AG04450 (cell line): ENCODE results near the gene PRH1. TPM values are rescaled to one million over a fixed set of nuclear protein-coding genes. Genes with fewer than 3 reads are reported as not detected.

Experiments
- CTCF ChIA-PET: fragments of 300-600, 350-600 bp; formaldehyde crosslinking; extraction: SDS; loops from one replicate; lab custom pipeline; 2022; ENCODE audit warnings: antibody characterized with exemption, inconsistent platforms; lab: Charles Lee
- POLR2A ChIA-PET: fragments of 350-600 bp; formaldehyde crosslinking; extraction: SDS; loops from one replicate; lab custom pipeline; 2021; ENCODE audit warnings: antibody characterized with exemption, inconsistent platforms; lab: Yijun Ruan, JAX
- DNase-seq: peaks from one replicate; pipeline ENCODE4 v3.0.0-alpha.2; 2011; ENCODE audit warnings: low read depth, low spot score
- H3K27ac ChIP-seq: one replicate; pipeline ENCODE4 v1.5.1; 2012; ENCODE audit warnings: low read depth, low read length, control low read depth
- H3K27me3 ChIP-seq: one replicate; pipeline ENCODE4 v1.6.0; 2012; ENCODE audit warnings: low read length; ENCODE audit not compliant: control insufficient read depth, insufficient read depth
- H3K4me3 ChIP-seq: 2 replicates; pipeline ENCODE4 v1.5.1; 2011; ENCODE audit warnings: mild to moderate bottlenecking, low read depth, low read length, control low read depth
- H3K9me3 ChIP-seq: 2 replicates; pipeline ENCODE4 v1.5.1; 2012; ENCODE audit warnings: low read length; ENCODE audit not compliant: control insufficient read depth, insufficient read depth
- polyA plus RNA-seq: library from polyadenylated mRNA; depleted of rRNA; stranded (reverse); fragments of >200 nt; gene quantifications from 2 replicates; pipeline ENCODE4 v1.2.3, GENCODE V29; 2011; rRNA removed
- small RNA-seq: library from RNA; depleted of rRNA; stranded (forward); fragments of <200 nt; gene quantifications from one replicate; pipeline ENCODE3, GENCODE V24; 2012; ENCODE audit warnings: low read depth; ENCODE audit not compliant: insufficient read length
- TF ChIP-seq, protein P1 (sequence below): IDR thresholded peaks from 2 replicates; pipeline ENCODE4 v1.5.1; 2011; ENCODE audit warnings: low read depth, low read length, control low read depth, inconsistent platforms

Gene PRH1
- polyA plus RNA-seq, 1 experiment: 4.2 TPM

DNA sequence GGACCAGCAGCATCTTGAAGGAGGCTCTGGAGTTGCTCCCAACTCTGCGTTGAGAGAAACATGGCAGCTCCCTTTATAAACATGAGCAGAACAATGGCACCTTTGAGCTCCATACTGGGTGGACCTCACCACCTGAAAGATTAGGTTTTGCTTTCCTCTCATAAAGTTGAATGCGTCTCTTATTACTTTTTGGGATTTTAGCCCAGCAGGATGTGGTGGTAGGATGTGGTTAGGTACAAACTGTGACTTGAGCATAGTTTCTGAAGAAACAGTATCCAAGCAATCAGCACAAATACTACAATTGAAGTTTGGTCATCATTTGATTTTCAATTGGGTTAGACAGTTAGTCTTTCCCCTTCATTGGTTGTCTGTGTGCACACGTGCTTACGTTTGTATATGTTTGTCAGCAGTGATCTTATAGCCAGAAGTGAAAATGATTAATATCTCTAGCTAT, 34.6 kb downstream of the PRH1 start, which contains the start of gene PRR4:
TSS of gene PRR4 (minus strand) at position 51 of the 454 bp plus-strand sequence. CDS start at position 13, 38 bp downstream.
- Histone ChIP-seq H3K4me3 (no peak within 1 kb of the TSS), H3K9me3 (no peaks in the 10 kb centered on the region), H3K27ac (no peak within 1 kb of the TSS), H3K27me3 (no peaks in the 10 kb centered on the region)
- POLR2A ChIA-PET: no interaction called here
- no peak for DNase-seq
- CTCF ChIA-PET: no interaction called here
- TF ChIP-seq, protein P1, sequence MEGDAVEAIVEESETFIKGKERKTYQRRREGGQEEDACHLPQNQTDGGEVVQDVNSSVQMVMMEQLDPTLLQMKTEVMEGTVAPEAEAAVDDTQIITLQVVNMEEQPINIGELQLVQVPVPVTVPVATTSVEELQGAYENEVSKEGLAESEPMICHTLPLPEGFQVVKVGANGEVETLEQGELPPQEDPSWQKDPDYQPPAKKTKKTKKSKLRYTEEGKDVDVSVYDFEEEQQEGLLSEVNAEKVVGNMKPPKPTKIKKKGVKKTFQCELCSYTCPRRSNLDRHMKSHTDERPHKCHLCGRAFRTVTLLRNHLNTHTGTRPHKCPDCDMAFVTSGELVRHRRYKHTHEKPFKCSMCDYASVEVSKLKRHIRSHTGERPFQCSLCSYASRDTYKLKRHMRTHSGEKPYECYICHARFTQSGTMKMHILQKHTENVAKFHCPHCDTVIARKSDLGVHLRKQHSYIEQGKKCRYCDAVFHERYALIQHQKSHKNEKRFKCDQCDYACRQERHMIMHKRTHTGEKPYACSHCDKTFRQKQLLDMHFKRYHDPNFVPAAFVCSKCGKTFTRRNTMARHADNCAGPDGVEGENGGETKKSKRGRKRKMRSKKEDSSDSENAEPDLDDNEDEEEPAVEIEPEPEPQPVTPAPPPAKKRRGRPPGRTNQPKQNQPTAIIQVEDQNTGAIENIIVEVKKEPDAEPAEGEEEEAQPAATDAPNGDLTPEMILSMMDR: no peak

DNA sequence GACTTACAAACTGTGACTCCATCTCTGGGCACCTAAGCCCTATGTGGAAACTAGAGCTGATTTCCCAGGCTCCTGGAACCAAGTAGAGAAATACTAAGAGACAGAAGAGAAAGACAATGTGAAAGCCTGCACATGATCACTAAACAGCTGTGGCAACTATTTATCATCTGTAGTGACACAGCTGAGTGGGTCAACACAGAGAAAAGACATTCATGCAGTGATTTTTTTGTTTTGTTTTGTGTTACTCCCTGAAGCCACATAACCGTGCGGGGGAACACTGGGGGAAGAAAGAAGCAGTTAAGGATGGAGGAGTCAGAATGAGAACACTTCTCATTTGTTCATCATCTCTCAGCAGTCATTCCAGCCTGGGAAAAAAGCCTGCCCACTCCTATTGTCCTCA, 36.3 kb downstream of the PRH1 start:
- H3K9me3 ChIP-seq: no peaks in the 10 kb centered on the region
- ChIA-PET CTCF (interaction anchor here (0.7 kb wide), 2 partner anchors 26 to 352 kb away, joined by 3 read pairs; no protein-coding TSS in a partner anchor), POLR2A (no interaction called here)
- TF ChIP-seq, protein P1: no peak
- H3K4me3 ChIP-seq: no peak overlapping the region
- no peaks in the 10 kb centered on the region for H3K27me3 ChIP-seq
- H3K27ac ChIP-seq: no peak overlapping the region
- no peak for DNase-seq

DNA sequence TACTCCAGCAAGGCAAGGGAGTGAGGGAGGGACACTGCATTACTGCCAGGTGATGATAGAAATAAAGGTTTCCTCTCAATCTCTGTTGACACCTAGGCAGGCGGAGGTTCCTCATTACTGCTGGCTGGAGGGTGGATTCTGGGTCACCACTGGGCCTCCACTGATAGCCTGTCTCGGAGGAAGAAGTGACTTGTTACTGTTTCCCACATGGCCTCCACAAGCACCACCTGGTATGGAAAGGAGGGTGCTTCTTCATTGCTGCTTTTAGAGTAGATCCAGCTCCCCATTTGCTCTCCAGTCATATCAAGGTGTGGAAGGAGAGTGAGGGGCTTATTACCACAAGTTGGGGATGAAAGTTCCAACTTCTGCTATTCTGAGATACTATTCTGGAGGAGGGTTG, 41.2 kb downstream of the PRH1 start:
- POLR2A ChIA-PET: no interaction called here
- no peak for DNase-seq
- Histone ChIP-seq H3K9me3 (no peaks in the 10 kb centered on the region), H3K4me3 (no peak overlapping the region), H3K27me3 (no peaks in the 10 kb centered on the region), H3K27ac (no peak overlapping the region)
- TF ChIP-seq, protein P1: no peak
- CTCF ChIA-PET: no interaction called here

DNA sequence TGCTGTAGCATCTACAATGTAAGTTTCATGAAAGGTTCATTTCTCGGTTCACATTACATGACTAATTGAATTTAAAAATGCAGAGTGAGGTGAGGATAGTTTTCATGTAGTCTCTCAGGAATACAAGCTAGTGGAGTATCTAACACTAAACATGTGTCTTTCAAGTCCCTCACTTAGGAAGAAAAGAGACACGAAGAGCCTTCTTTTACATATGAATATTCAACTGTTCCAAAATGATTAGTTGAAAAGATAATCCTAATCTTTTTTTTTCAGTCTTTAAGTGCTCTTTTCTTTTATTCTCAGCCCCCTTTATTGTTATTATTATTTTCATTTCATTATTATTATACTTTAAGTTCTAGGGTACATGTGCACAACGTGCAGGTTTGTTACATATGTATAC, 45.6 kb downstream of the PRH1 start:
- H3K4me3 ChIP-seq: no peak overlapping the region
- ChIA-PET POLR2A (no interaction called here), CTCF (interaction anchor here (1.6 kb wide), 1 partner anchor 603 kb away, joined by 3 read pairs; no protein-coding TSS in a partner anchor)
- DNase-seq: no peak
- TF ChIP-seq, protein P1: no peak
- no peak overlapping the region for H3K27ac ChIP-seq
- H3K27me3 ChIP-seq: no peaks in the 10 kb centered on the region
- no peaks in the 10 kb centered on the region for H3K9me3 ChIP-seq

Small RNA genes within 50 kb of the gene (small RNA-seq; reads per million reads assigned to genes)
- gene PRR4: not detected

Other genes starting within 250 kb of the PRH1 start
- gene STYK1, start 210.2 kb downstream of the PRH1 start, polyA plus RNA-seq: 0.02 and 0.14 TPM in 2 replicates
- 95.6 and 99.2 TPM in 2 replicates for gene YBX3, start 160.9 kb downstream of the PRH1 start, polyA plus RNA-seq
- gene TAS2R7, start 81.6 kb downstream of the PRH1 start, polyA plus RNA-seq: not detected in 2 replicates
- gene TAS2R8, start 77.0 kb downstream of the PRH1 start, polyA plus RNA-seq: 0.06 TPM in 1 of 2 replicates, not detected in the other
- not detected in 2 replicates for gene TAS2R9, start 74.1 kb downstream of the PRH1 start, polyA plus RNA-seq
- 0.24 and 0.71 TPM in 2 replicates for gene TAS2R10, start 57.9 kb downstream of the PRH1 start, polyA plus RNA-seq
- 3.2 and 4.3 TPM in 2 replicates for gene PRR4, start 34.8 kb downstream of the PRH1 start, polyA plus RNA-seq
- 0.10 and 0.16 TPM in 2 replicates for gene TAS2R13, start 25.3 kb upstream of the PRH1 start, polyA plus RNA-seq
- 0.16 TPM in 1 of 2 replicates, not detected in the other for gene PRH2, start 45.0 kb upstream of the PRH1 start, polyA plus RNA-seq
- 2.1 and 3.2 TPM in 2 replicates for gene TAS2R14, start 55.0 kb upstream of the PRH1 start, polyA plus RNA-seq
- gene TAS2R50, start 102.7 kb upstream of the PRH1 start, polyA plus RNA-seq: 0.21 and 0.24 TPM in 2 replicates
- 0.62 and 0.67 TPM in 2 replicates for gene TAS2R20, start 114.0 kb upstream of the PRH1 start, polyA plus RNA-seq
- 0.46 and 0.48 TPM in 2 replicates for gene TAS2R19, start 138.4 kb upstream of the PRH1 start, polyA plus RNA-seq
- 0.51 and 0.60 TPM in 2 replicates for gene TAS2R31, start 147.2 kb upstream of the PRH1 start, polyA plus RNA-seq
- 0.30 TPM in 1 of 2 replicates, not detected in the other for gene TAS2R46, start 178.0 kb upstream of the PRH1 start, polyA plus RNA-seq
- not detected in 2 replicates for gene TAS2R43, start 208.1 kb upstream of the PRH1 start, polyA plus RNA-seq